Inflammatory macrophage treated with lipopolysaccharide for 4 hours (primary cell): ENCODE data around the gene FAM53B.

Source experiments
- DNase-seq: peaks from one replicate; pipeline ENCODE4 v3.0.0-alpha.2; 2020

FAM53B gene

DNA sequence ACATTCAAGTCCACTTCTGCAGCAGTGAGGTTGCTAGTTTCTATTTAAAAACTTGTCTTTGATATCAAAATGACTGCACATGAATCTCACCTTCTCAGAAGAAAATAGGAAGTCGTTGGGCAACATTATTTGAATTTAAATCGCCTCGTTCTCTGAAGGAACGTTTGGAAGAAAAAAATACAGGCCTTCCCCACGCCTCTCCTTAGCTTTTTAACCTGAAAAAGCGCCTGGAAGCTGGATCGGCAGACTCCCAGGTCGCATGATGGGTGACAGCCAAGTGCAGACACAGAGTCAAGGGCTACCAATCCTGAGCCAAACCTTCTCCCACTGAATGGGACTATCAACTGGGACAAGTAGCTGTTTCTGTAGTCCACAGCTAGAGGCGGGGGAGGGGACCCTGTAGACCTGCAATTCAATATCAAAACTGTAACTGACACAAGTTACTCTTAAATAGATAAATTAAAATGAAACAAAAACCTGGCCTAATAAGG lies 2.2 kb downstream of the FAM53B start:
- peak; percentile 9 for DNase-seq

DNA sequence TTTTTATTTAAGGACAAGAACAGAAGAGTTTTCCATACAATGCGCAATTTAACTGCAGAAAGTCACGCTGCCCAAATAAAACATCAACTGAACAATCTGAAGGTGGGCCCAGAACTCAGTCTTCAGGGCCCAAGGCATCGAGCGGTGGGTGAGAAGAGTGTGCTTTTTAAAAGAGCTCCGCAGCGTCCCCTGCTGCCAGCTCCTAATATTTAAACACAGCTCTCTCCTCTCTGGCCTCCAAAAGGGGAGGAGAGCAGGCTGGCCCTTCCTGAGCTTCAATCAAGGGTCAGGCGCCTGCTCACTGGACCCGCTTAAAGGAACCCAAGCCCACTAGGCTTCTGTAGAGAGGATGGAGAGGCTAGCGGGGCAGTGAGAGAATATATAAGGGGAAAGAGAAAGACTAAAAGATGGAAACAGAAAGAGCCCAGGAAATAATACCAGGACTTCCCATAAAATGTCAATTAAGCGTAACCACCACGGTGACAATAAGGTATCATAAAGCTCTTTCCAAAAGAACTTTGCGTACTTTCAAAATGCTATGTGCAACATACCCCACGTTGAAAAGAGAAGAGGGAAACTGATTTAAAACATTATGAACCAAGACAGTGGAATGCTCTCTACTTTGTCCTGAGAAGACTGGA lies 2.8 kb downstream of the FAM53B start:
- peak; percentile 73 for DNase-seq

DNA sequence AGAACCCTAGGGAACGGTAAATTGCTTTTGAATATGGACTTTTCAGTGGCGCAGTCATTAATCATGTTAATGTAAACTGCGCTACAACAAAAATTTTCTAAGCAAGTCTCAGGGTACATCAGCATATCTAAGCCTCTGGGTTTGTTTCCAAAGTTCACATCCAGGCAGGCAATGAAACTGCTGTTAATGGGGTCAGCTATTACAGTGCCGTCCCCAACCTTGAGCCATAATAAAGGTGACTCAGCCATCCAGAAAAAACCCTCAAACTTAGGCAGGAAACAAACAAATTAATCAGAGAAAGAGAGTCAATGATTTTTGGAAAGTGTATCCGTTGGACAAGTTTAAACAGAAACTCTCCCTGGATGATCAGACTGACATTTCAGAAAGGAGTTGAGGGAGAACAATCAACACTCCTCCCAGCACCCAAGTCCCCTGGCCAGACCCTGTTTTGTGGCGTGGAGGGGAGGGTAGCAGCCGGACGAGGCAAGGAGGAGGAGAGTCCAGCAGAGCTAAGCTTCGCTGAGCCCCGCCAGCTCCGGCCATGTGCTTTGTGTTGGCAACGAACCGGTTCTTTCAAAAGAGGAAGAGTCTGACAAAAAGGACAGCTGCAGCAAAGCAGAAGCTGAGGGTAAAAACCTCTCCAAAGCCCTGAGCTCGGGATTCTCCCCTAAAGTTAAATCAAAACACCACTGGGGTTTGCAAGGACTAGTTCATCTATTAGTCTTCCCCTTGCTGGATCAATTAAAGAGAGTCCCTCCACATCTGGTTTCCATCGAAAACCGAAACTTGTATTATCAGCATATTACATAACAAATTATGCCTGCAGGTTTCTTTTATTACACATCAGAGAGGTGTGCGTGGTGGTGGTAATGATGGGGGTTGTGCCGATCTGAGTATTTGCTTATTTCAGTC lies 3.6 kb downstream of the FAM53B start:
- peak; percentile 77 for DNase-seq

DNA sequence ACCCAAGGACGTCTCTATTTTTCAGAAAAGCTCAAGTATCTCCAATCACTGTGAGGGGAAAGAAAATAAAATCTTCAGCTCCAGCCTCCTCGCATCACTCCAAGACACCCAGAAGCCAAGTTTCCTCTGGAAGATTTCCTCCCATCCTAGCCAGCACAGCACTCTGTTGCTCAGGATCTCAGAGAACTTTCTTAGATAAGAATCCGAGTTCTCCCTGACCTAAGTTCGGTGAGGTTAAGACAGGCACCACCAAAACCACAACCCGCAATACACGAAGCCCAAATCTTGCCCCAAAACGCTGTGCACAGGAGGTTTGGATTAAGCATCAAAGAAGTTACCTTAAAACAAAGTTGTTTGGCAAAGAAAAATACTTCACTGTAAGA lies 4.2 kb downstream of the FAM53B start:
- no peak for DNase-seq

DNA sequence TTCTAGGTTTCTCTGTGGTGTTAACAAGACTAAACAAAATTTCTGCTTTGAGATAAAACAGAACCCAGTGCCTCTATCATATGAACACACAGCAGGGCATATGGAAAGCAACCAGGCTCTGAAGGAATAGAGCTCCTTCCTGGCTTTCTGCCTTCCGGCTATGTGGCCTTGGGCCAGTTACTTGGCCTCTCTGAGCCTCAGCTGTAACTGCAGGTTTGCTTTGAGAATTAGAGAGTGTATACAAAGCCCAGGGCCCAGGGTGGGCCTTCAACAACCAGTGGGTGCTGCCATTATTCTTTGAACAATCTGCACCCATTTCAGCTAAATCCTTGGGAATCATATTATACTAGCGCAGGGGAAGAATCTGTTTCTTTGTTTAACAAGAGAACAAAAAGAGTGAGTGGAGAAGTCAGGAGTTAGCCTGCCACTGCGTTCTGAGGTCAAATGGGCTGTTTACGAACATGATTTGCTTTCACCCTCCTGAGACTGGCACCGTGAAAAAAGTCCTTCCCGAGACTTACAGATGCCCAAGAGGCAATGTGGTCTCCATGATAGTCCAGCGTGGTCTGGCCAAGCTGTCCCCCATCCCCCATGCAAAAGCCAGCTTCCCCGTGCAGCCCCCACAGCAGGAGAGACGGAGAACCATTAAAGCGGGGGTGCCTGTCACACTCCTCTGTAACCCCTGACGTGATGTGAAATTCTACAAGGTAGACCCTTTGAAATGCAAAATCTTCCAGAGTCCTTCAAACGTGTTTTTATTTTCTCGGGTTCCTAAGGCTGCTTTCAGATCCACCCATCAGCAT lies 4.9 kb downstream of the FAM53B start:
- no peak for DNase-seq

DNA sequence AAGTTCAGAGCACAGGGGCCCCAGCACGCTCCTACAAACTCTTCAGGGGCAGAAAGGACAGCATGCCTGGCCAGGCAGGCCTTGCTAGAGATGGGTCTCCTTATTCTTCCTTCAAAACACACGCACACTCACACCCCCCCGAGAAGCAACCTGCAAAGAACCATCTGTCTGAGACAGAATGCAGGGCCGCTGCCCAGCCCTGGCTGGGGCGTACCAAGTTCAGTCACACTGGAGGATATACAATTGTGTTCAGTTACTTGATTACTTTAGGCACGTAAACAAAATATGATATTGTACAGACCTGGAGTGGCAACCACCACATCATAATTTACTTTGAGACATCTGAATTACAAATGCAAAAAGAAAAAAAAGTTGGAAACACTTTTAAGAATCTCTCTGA lies 5.7 kb downstream of the FAM53B start:
- DNase-seq: no peak

DNA sequence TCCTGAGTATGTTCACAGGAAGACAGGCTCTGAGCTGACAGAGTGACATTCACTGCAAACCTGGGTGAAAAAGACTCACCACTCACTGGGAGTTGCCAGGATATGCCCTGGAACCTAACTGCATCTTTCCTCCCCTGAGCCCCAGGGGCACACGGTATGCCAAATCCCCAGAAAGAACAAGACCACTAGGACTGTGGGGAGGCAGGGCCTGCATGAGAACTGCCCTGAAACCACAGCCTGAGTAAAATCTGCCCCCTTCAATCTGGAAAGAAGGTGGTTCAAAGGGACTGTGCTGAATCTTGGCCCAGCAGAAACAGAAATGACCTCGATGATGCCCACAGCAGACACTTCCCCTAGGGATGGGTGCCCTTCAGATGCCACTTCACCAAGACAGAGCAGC lies 6.5 kb downstream of the FAM53B start:
- DNase-seq: no peak

DNA sequence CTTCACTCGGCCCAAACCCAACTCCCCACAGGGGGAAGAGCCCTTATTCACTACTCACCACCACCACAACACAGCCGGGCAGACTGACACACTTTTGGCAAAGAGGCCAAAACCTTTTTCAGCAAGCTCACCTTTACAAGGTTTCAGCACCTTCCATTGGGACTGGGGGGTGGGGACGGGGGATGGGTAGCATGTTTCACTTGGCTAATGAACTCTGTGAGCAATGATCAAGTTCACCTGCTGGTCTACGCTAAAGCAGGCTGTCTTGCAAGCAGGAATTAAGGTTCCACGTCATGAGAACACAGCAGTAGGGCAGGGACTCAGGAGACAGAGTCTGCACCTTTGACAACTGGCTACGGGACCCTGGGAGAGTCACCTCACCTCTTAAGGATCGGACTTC lies 7.0 kb downstream of the FAM53B start:
- DNase-seq: no peak

DNA sequence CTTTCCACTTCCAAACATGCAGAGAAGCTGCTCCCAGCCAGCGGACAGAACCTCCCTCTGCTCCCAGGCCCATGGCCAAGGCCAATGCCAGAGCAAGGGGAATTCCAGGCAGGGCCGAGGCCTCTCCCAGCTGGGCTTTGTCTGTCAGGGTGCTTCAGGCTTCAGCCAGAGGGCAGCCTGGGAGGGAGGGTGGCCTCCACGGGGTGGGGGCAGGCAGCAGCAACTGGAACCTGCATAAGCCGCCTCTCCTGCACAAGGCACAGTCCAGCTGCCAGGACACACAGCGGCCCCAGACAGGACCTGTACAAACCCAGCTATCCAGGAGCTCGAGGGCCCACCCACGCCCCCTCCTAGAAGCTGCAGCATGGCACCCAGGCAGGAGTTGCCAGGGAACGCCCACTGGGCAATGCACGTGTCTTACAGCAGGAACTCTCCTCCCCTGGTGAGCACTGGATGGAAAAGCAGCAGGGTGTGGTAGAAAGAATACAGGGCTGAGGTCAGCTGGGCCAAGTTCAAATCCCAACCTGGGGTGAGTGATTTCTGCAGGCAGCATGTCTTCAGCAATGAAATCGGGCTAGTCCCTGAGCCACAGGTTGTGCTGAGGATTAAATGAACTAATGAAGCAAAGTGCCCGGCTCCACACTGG lies 7.6 kb downstream of the FAM53B start:
- peak; percentile 15 for DNase-seq

DNA sequence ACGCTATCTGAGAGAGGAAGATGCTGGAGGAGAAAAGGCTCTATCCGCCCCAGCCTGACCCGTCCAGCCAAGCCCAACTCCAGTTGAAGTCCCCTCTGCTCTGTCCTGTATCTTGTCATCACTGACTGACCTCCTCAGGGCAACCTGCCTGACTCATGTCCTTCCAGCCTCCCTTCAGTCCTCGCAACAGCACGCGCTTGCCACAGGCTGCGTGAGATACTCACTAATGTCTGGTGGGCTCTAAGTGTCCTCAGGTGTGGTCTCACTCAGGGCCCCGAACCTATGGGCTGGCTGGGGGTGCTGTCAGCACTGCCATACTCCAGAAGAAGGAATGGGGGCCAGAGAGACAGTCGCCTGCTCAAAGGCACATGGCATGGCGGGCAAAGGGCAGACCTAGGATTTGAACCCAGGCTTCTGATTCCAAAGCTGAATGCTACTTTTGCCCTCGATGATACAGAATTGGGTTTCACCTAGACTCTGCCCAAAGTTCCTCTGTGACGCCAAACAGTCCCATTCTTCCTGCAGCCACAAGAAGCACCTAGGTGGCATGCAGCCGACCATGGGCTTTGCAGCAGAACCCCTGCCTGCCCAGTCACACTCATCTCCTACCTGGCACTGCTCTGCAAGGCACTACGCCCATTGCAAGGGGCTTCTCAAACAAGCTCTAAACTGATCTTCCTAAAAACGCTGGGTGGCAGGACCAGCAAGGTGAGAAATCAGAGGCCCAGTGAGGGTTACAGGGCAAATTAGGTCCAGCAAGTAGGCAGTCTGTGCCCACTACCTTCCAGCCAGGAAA lies 8.5 kb downstream of the FAM53B start:
- no peak for DNase-seq

DNA sequence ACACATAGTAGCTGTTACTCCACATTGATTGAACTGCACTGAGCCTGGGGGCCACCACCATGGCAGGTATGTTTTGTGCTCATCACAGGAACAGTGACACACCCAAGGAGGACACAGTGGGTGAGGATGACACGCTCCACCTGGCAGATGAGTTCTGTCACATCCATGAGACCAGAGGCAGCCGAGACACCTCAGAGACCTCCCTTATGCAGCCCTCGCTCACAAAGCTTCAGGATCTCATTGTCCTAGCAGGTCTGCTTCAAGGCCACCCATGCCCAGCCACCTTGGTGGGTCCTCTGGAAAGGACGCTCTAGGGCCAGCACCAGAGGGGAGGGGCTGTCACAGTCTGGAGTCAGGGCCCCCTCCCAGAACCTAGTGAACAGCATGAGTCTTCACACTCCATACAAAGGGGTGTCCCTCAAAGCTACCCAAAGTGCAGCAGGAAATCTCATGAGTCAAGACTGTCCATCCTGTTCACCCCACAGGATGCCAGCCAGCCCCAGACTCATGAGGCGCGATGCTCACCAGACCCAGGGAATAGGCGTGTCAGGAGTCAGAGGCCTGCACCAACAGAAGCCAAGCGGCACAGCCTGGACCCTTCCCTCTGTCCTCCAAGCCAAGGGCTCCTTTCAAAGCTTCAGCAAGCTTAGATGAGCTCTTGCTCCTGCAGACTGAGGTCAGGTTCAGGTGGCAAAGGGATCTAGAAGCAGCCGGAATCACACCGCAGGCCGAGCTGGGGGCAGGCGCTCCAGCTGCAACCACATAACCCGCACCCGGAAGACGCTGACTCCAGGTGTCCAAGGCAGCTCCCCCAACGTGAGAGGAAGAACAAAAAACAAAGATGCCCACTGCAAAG lies 9.6 kb downstream of the FAM53B start:
- DNase-seq: no peak

DNA sequence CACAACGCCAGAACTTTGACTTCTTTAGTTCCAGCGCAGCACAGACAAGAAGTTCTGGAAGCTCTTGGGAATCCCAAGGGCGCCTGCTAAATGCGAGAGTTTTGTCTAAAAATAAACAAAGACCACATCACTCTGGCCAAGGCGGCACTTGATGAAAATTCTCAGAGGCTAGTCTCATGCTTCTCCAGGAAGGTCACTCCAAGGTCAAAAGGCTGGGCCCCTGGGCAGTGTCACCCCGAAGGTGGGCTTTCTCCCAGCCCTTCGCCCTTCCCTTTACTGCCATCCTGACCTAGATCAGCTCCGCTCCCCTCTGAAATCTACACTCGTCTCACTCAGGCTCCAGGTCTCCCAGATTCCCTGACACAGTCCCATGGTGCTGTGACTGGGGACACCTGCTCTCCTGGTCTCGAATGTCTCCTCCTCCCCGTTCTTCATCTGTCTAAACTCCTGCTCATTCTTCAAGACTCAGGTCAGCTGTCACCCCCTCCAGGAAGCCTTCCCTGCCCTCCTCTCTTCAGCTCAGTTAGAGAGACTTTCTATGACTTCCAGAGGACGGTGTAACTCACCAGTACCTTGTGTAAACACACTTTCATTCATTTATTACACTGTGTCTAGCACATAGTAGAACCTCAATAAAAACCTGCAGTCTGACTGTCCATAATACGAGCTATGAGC lies 10.5 kb downstream of the FAM53B start:
- no peak for DNase-seq

DNA sequence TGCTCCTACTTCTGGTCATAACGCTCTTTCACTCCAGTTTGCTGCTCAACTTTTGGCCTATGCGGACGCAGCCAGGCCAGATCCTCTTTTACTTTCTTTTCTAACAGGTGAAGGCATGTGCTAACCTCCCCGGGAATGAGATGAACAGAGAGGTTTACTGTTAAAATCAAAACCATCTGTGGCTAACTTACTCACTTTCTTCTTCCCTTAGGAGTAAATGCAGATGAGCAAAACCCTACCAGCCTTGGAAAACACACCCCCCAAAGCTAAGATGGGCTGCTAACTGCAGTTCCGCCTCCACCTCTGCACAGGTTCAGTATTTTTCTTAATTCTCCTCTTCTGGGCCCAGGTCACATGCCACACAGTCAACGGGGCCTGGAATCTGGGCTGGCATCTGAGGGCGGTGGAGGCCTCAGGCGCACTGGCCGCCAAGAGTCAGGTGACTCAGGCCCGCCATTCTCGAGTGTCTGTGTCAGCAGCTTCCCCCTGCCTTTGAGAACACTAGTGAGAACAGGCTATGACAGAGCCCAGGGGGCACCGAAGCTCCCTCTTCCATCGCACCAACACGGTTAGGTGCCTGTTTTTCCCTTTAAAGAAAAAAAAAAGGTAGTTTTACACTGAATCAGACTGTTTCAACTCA lies 11.1 kb downstream of the FAM53B start:
- no peak for DNase-seq

DNA sequence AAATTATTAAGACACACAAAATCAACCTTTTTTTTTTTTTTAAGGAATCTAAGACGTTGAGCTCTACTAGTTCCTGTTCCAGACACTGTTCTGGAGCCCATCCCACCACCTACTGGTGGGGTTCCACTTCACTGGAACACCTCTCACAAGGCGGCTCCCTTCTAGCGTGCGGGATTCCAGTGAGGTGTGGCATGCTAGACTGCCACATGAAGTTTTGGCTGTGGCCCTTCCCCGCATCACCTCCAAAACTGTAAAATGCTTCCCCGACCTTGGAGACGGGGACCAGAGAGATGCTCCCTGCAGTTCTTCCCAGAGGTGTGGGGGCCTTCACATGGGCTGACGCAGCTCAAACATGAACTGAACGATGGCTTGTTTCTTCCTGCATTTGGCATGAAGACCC lies 12.6 kb downstream of the FAM53B start:
- DNase-seq: no peak

DNA sequence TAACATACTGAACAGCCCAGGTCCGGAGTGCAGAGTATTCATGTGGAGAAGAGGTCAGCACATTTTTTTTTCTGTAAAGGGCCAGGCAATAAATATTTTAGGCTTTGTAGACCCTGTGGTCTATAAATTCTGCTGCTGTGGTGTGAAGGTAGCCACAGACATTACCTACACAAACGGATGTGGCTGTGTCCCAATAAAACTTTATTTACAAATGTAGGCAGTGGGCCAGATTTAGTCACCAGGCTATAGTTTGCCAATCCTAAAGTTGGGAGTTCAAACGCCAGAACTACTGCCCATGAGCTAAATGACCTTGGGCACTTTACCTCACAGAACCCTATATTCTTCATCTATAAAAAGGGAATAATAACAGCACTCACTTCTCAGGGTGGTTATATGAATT lies 13.4 kb downstream of the FAM53B start:
- no peak for DNase-seq

DNA sequence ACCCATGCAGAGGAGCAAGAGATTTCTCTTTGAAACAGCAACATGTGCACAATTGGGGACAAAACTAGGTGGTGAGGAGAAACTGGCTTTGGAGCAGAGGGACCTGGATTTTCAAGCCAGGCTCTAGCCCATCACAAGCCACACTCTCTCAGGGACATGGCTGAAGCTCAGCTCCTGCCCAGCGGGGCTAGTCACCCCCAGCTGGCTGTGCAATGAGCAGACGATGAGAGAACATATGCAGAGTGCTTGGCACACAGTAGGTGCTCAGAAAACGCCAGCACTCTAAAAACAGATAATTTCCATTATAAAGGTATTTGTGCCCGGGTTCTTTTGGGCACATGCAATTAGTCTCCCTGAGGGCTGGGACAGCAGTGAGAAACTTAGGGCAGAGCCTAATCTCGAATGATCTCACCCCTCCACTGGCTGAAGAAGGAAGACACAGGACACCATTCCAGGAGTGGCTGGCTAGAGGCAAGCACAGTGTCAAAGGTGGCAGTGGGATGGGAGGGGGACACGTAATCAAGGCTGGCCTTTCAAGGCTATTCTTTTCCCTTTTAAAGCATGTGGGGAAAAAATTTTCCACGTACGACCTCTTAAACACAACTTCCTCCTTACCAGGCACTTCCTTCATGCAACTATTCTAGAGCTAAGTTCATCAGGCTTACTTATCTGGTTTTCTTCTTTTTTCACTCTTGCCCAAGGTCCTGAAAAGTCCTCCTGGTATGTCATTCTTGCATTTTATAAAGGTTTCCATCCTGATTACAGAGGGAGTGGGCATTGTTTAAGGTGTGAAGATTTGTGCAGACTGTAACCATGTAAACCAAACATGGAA lies 15.1 kb downstream of the FAM53B start:
- DNase-seq: peak; percentile 84

DNA sequence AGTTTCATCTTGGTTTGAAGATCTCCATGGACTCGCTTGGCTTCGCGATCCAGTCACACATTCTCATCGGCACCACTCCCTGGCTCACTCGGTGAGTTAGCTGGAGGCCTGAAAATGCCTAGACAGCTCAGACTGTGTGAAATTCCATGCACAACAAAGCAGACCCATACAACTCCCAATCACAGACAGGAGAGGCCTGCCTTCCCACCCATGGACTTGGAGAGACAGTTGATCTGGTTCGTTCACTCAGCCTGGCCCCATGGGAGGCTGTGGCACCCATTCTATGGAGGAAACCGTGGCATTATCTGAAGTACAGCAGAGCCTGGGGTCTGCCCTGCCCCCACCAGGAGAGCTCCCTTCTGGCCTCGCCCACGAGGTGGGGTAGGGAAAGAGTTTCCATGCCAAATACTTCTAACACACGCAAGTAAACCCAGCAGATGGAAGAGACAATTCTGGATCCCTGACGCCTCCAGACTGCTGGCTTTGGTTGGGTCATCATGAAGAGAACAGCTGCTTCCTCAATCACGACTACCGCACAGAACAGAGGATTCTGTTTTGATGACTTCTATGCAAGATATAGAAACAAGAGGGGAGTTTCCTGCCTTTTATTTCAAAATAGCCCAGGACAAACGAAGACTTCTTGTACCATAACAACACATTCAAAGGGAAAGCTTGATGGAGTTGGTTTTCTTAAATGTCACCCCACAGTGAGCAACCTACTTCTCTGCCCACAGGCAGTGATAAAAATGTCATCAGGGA lies 15.9 kb downstream of the FAM53B start:
- DNase-seq: peak; percentile 93

DNA sequence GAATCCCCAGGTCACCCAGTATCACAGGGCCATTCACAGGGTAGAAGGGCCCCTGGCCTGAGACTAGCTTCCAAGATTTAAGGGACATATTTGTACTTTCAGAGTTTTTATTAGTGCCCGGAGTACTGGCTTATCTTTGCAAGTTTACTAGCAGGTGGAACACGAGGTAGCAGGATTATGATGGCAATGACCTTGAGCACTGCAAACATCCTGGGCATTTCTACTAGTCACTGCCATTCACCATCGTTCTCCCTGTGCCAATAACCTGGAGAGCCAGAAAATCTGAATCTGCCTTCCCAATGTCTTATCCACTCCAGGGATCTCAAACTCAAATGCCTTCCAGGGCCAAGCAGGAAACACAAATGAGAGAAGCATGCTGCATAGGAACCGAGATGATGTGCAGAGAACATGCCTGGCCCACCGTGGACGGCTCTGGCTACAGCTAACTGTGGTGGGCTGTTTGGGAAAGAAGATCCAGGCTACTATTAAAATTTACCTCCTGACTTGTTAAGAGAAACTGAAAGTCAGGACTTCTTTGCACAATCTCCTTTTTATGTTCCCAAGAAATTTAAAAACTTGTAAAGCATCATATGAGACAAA lies 16.7 kb downstream of the FAM53B start:
- DNase-seq: no peak
